ENCODE measurements around the gene USP9X.

The USP9X gene

DNA sequence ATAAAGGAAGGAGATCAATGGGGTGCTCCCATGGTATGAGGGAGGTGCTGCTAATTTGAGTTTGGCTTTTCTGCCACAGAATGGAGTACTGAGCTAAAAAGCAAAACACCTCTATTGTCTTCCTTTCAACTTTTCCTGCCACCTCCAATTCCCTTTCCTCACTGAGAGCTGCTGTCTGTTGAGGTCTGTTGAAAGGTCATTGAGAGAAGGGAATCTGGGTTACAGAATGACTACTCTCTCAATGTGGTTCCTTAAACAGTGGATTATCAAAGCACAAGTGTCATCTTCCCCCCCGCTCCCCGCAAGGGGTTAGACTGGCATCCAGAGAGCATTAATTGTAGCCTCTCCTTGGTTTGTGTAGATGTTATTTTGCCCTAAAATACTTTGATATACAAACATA is 10.7 kb downstream of the USP9X start:
- H3K36me3 ChIP-seq (ENCODE audit: control insufficient read depth in 2 of 2, insufficient read depth in 1 of 2, low read length in 2 of 2), result peaks cover 7 to 12% of the 10 kb centered on the region in 2 experiments; a peak in 2 of 3 replicates
- H3K4me3 ChIP-seq (ENCODE audit: low read depth, low read length), result no peak overlapping the region
- H3K9me3 ChIP-seq (ENCODE audit: control insufficient read depth, insufficient read depth, low read depth, low read length), result no peaks in the 10 kb centered on the region
- POLR2A ChIA-PET, result interaction anchor here (4.0 kb wide), 1 partner anchor 10 kb away, joined by 36 read pairs; the partner anchor contains the start of gene USP9X
- no peak overlapping the region for H3K27ac ChIP-seq (ENCODE audit: extremely low read depth, low read depth, low read length)
- TF ChIP-seq PRDM1 (tag by site-specific recombination; IDR thresholded peaks at IDR 0.05), result peak; percentile 71
- peak; percentile 23; the same call in 1 of the 2 replicates for TF ChIP-seq SP7 (tag by site-specific recombination; IDR thresholded peaks at IDR 0.05)
- TF ChIP-seq, protein P1, sequence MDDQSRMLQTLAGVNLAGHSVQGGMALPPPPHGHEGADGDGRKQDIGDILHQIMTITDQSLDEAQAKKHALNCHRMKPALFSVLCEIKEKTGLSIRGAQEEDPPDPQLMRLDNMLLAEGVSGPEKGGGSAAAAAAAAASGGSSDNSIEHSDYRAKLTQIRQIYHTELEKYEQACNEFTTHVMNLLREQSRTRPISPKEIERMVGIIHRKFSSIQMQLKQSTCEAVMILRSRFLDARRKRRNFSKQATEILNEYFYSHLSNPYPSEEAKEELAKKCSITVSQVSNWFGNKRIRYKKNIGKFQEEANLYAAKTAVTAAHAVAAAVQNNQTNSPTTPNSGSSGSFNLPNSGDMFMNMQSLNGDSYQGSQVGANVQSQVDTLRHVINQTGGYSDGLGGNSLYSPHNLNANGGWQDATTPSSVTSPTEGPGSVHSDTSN (CRISPR knock-in tag; IDR thresholded peaks at IDR 0.05), result no peak
- no peak for TF ChIP-seq GLI4 (tag by site-specific recombination; IDR thresholded peaks at IDR 0.05)
- TF ChIP-seq ZNF341 (tag by site-specific recombination; IDR thresholded peaks at IDR 0.05; ENCODE audit: low read depth), result no peak
- no peak for TF ChIP-seq ZNF302 (tag by site-specific recombination; IDR thresholded peaks at IDR 0.05; ENCODE audit: low read depth)
- no peak for TF ChIP-seq ZNF394 (tag by site-specific recombination; IDR thresholded peaks at IDR 0.05; ENCODE audit: borderline replicate concordance)
- CTCF ChIA-PET, result interaction anchor here (0.8 to 2.0 kb wide), 8 partner anchors 9 to 444 kb away, joined by 3 to 12 read pairs (median 6); no protein-coding TSS in a partner anchor
- peaks cover 55% of the 10 kb centered on the region for H3K4me1 ChIP-seq (ENCODE audit: control insufficient read depth, insufficient read depth, low read length)

DNA sequence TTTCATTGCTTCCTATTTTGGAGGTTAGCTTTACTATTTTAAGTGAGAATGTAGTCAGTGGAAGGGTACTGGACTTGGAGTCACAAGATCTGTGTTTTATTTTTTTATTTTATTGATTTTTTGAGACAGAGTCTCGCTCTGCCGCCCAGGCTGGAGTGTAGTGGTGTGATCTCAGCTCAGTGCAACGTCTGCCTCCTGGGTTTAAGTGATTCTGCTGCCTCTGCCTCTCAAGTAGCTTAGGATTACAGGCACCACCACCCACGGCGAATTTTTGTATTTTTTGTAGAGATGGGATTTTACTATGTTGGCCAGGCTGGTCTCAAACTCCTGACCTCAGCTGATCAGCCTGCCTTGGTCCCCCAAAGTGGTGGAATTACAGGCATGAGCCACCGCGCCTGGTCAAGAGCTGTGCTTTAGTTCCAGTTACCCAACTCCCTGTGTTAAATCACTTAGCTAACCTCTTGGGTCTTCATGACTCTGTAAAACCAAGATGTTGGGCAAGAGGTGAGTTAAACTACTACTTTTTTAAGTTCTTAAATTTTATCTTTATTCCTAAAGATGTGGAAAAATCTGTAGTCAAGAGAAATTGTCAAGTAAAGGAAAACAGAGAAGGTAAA is 11.2 kb downstream of the USP9X start:
- Histone ChIP-seq H3K27ac (ENCODE audit: extremely low read depth, low read depth, low read length) (no peak overlapping the region), H3K4me3 (ENCODE audit: low read depth, low read length) (no peak overlapping the region), H3K36me3 (ENCODE audit: control insufficient read depth in 2 of 2, insufficient read depth in 1 of 2, low read length in 2 of 2) (peaks cover 7 to 12% of the 10 kb centered on the region in 2 experiments; a peak in 2 of 3 replicates), H3K4me1 (ENCODE audit: control insufficient read depth, insufficient read depth, low read length) (peaks cover 49% of the 10 kb centered on the region), H3K9me3 (ENCODE audit: control insufficient read depth, insufficient read depth, low read depth, low read length) (no peaks in the 10 kb centered on the region)
- ChIA-PET CTCF (interaction anchor here (0.8 to 2.0 kb wide), 9 partner anchors 8 to 445 kb away, joined by 3 to 12 read pairs (median 5); no protein-coding TSS in a partner anchor), POLR2A (interaction anchor here (4.0 kb wide), 1 partner anchor 11 kb away, joined by 36 read pairs; the partner anchor contains the start of gene USP9X)
- TF ChIP-seq ZFP41 (tag by site-specific recombination; IDR thresholded peaks at IDR 0.05; ENCODE audit: borderline replicate concordance) (no peak), ZNF660 (tag by site-specific recombination; IDR thresholded peaks at IDR 0.05) (no peak), ZNF76 (tag by site-specific recombination; IDR thresholded peaks at IDR 0.05; ENCODE audit: borderline replicate concordance, low read depth) (no peak), ZNF549 (tag by site-specific recombination; IDR thresholded peaks at IDR 0.05) (no peak), ZNF248 (tag by site-specific recombination; IDR thresholded peaks at IDR 0.05) (no peak), ZNF324 (tag by site-specific recombination; IDR thresholded peaks at IDR 0.05) (no peak), ZNF391 (tag by site-specific recombination; IDR thresholded peaks at IDR 0.05; ENCODE audit: borderline replicate concordance, low read depth) (no peak), ZEB2 (tag by site-specific recombination; IDR thresholded peaks at IDR 0.05) (peak; percentile 36; the same call in 1 of the 2 replicates), ZNF404 (tag by site-specific recombination; IDR thresholded peaks at IDR 0.05) (no peak), ZNF571 (tag by site-specific recombination; IDR thresholded peaks at IDR 0.05) (no peak), ZNF514 (tag by site-specific recombination; IDR thresholded peaks at IDR 0.05) (no peak), ZNF274 (IDR thresholded peaks at IDR 0.05; ENCODE audit: low read length) (no peak), ZNF274 (tag by site-specific recombination; IDR thresholded peaks at IDR 0.05; ENCODE audit: borderline replicate concordance) (no peak), SETDB1 (IDR thresholded peaks at IDR 0.05; ENCODE audit: insufficient read length, low read length) (no peak), BCL11A (tag by site-specific recombination; IDR thresholded peaks at IDR 0.05; ENCODE audit: low read depth) (no peak), ZNF585B (tag by site-specific recombination; IDR thresholded peaks at IDR 0.05) (no peak), ZBTB17 (tag by site-specific recombination; IDR thresholded peaks at IDR 0.05) (peak; percentile 45)
- TF ChIP-seq, protein P2, sequence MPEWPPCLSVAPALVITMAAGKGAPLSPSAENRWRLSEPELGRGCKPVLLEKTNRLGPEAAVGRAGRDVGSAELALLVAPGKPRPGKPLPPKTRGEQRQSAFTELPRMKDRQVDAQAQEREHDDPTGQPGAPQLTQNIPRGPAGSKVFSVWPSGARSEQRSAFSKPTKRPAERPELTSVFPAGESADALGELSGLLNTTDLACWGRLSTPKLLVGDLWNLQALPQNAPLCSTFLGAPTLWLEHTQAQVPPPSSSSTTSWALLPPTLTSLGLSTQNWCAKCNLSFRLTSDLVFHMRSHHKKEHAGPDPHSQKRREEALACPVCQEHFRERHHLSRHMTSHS (tag by site-specific recombination; IDR thresholded peaks at IDR 0.05), result no peak
- TF ChIP-seq, protein P3, sequence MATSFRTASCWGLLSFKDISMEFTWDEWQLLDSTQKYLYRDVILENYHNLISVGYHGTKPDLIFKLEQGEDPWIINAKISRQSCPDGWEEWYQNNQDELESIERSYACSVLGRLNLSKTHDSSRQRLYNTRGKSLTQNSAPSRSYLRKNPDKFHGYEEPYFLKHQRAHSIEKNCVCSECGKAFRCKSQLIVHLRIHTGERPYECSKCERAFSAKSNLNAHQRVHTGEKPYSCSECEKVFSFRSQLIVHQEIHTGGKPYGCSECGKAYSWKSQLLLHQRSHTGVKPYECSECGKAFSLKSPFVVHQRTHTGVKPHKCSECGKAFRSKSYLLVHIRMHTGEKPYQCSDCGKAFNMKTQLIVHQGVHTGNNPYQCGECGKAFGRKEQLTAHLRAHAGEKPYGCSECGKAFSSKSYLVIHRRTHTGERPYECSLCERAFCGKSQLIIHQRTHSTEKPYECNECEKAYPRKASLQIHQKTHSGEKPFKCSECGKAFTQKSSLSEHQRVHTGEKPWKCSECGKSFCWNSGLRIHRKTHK (tag by site-specific recombination; IDR thresholded peaks at IDR 0.05), result no peak
- TF ChIP-seq, protein P4, sequence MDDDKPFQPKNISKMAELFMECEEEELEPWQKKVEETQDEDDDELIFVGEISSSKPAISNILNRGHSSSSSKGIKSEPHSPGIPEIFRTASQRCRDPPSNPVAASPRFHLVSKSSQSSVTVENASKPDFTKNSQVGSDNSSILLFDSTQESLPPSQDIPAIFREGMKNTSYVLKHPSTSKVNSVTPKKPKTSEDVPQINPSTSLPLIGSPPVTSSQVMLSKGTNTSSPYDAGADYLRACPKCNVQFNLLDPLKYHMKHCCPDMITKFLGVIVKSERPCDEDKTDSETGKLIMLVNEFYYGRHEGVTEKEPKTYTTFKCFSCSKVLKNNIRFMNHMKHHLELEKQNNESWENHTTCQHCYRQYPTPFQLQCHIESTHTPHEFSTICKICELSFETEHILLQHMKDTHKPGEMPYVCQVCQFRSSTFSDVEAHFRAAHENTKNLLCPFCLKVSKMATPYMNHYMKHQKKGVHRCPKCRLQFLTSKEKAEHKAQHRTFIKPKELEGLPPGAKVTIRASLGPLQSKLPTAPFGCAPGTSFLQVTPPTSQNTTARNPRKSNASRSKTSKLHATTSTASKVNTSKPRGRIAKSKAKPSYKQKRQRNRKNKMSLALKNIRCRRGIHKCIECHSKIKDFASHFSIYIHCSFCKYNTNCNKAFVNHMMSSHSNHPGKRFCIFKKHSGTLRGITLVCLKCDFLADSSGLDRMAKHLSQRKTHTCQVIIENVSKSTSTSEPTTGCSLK (tag by site-specific recombination; IDR thresholded peaks at IDR 0.05), result no peak
- TF ChIP-seq, protein P5, sequence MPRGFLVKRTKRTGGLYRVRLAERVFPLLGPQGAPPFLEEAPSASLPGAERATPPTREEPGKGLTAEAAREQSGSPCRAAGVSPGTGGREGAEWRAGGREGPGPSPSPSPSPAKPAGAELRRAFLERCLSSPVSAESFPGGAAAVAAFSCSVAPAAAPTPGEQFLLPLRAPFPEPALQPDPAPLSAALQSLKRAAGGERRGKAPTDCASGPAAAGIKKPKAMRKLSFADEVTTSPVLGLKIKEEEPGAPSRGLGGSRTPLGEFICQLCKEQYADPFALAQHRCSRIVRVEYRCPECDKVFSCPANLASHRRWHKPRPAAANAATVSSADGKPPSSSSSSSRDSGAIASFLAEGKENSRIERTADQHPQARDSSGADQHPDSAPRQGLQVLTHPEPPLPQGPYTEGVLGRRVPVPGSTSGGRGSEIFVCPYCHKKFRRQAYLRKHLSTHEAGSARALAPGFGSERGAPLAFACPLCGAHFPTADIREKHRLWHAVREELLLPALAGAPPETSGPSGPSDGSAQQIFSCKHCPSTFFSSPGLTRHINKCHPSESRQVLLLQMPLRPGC (tag by site-specific recombination; IDR thresholded peaks at IDR 0.05), result no peak
